ENCODE results near the gene TSC22D2.

- no peak for TF ChIP-seq CTCF (conservative IDR thresholded peaks at IDR 0.05; ENCODE audit: low read length)
- no peak for TF ChIP-seq EZH2phosphoT487 (IDR thresholded peaks at IDR 0.05; ENCODE audit: borderline replicate concordance)
Observed at GRCh38 chr3:150422907-150423306, 14.8 kb downstream of the TSC22D2 start.
